Cardiac fibroblast (primary cell): ENCODE results near the gene JADE3.

Experiments used
- DNase-seq, 2 donors: peaks; one replicate each; pipeline versions ENCODE4 v3.0.0 to v3.0.0-alpha.2; 2010; ENCODE audit warnings: low read depth in 2 of 2
- H3K4me3 ChIP-seq, 2 donors: replicated peaks in 1 of 2; 1 replicate in 1 of 2; 2 replicates in 1 of 2; pipeline ENCODE4 v1.5.1; 2011; ENCODE audit warnings: low read depth in 2 of 2, low read length in 2 of 2, mild to moderate bottlenecking in 2 of 2, moderate library complexity in 1 of 2
- CTCF ChIP-seq: IDR thresholded peaks from one replicate; pipeline ENCODE4 v1.5.1; 2011; ENCODE audit warnings: low read depth, mild to moderate bottlenecking, low read length, inconsistent platforms

JADE3 gene

GRCh38 chrX:47078129-47079043, 166.2 kb downstream of the JADE3 start, which contains the start of gene RGN:
TSS of gene RGN (plus strand) at chrX:47078443. CDS start at chrX:47081145, 2,702 bp downstream.
- H3K4me3 ChIP-seq = peak within 1 kb of the TSS; percentile 17 to 32

GRCh38 chrX:47080215-47080914, 168.1 kb downstream of the JADE3 start:
- no peak overlapping the region for H3K4me3 ChIP-seq
- no peak for DNase-seq
- TF ChIP-seq CTCF = no peak

More at GRCh38 chrX:47078129-47079043, 166.2 kb downstream of the JADE3 start, which contains the start of gene RGN:
- no peak for TF ChIP-seq CTCF
- no peak for DNase-seq

DNA sequence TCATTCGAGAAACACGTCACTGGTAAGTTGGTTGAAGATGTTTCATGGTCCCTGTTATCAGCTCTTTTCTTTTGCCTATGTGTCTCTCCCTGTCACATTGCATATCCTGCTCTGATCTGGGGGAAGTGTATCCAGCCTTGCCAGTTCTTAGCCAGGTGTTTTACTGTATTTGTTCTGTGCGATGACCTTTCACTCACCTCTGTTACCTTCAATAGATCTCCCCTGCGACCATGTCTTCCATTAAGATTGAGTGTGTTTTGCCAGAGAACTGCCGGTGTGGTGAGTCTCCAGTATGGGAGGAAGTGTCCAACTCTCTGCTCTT, 168.7 kb downstream of the JADE3 start:
- H3K4me3 ChIP-seq = no peak overlapping the region
- TF ChIP-seq CTCF = no peak
- no peak for DNase-seq

DNA sequence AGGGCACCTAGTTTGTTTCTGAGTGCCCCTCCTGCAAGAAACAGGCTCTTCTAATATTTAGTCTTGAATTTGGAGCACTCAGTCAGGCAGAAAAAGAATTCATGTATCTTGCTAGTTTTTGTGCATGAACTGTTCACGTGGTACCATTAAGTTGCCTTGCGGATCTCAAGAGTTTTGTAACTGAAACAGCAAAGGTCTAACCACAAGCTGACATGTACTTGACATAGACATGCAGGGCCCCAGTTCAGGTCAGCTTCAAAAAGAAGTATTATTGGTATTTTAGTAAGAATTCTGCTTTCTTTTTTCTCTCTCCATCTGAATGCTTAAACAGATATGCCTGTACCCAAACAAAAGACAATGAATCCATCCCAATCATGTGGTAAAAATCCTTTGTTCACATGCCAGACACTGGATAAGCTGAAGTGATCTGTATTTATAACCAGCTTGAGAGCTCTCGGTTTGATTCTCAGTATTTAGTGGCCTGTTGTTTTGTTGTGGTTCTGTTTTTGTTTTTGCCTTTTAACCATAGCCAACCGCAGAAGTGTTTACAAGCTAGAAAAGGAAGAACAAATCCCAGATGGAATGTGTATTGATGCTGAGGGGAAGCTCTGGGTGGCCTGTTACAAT, 179.0 kb downstream of the JADE3 start:
- H3K4me3 ChIP-seq = no peak overlapping the region
- TF ChIP-seq CTCF = no peak
- peak in 1 of 2 donors; percentile 33 for DNase-seq

GRCh38 chrX:47093248-47093647, 181.0 kb downstream of the JADE3 start:
- TF ChIP-seq CTCF = no peak
- DNase-seq = peak; percentile 49 to 54
- no peak overlapping the region for H3K4me3 ChIP-seq

- no peak for TF ChIP-seq CTCF
- DNase-seq = no peak
- H3K4me3 ChIP-seq = no peak overlapping the region
Measured at GRCh38 chrX:47093860-47094259, 181.6 kb downstream of the JADE3 start.
